Measurements from ENCODE around the gene CPNE4.

Gene CPNE4

DNA sequence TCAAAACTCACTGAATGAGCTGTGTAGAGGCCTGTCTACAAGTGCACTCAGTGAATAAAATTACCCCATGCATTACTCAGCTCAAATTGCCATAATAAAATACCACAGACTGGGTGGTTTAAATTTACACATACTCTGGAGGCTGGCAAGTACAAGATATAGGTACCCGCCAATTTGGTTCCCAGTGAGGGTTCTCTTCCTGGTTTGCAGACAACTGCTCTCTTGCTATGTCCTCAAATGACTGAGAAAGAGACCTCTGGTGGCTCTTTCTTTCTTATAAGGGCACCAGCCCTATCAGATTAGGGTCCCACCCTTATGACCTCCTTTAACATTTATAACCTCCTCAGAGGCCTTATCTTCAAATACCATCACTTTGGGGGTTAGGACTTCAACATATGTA lies 237.0 kb downstream of the CPNE4 start:
- DNase-seq (ENCODE audit: low read depth in 2 of 2), result no peak

DNA sequence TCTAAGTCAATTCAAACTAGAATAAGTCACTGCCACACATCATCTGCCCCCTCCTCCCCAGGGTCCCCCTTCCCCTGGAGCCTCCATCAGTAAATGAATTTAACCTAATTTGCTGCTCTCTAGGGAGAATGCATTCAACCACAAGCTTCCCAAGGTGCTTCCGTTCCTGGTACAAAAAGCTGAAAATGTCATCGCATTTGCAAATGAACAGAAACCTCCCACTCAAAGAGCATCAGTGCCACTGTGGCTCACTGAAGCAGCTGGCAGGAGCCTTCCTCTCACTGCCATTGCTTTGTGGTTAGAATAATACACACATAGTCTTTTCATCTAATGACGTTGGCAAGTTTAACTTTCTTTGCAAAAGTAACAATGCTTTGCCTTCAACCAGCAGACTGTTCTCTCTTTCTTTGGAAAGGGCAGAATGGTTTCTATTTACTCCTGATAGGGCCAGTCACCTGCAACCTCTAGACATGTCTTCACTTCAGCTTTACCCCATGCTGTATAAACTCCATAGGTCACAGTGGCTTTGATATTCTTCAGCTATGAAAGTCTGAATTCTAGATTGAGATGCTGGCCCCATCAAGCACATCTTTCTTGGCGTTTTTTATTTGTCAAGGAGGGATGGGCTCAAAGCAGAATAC lies 238.1 kb downstream of the CPNE4 start:
- no peak for DNase-seq (ENCODE audit: low read depth in 2 of 2)

DNA sequence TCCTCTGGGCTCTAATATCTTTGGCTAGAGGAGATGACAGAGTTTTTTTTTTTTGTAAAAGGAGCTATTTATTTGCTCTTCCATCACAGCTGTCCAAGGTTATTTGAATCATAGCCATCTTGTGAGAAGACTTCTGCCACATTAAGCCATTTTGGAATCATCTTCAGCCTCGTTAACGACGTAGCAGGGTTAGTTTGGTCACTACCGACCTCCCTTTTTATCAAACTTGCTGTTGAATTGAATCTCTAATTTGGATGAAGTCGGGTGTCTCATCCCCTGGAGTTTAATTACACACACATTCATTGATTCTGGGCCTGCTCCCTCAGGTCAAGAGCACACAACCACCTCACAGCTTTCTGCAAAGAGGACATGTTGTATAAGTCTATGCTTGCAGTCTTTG lies 238.7 kb downstream of the CPNE4 start:
- DNase-seq (ENCODE audit: low read depth in 2 of 2), result no peak

DNA sequence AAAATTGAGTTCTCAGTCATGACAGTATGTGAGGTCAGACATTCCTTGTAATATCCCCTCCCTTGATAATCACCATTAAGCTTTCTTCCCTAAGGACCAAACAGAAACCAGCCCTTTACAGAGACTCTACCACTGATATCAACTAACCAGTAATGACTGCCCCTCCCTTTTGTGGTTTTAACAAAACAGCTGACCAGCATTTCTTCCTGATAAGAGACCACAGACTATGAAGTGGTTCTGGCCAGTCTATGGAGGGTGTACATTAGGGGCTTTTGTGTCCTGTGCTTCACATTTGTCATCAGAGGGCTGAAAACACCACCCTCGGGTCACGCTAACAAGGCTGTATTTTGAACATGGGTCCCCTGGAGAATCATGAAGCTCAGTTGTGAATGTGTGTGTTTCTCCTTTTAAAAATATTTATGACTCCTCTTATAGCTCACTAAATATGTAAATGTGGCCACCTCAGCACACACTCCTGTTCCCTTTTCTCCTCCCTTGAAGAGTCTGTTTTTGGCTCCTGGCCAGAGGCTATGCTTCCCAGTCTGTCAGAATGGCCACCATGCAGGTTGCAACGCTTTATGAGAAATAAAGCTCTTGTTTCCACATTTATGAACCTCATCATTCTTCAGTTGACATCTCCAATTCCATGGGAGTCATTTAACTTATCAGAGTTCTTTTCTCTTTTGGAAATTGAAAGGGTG lies 239.3 kb downstream of the CPNE4 start:
- DNase-seq (ENCODE audit: low read depth in 2 of 2), result no peak

DNA sequence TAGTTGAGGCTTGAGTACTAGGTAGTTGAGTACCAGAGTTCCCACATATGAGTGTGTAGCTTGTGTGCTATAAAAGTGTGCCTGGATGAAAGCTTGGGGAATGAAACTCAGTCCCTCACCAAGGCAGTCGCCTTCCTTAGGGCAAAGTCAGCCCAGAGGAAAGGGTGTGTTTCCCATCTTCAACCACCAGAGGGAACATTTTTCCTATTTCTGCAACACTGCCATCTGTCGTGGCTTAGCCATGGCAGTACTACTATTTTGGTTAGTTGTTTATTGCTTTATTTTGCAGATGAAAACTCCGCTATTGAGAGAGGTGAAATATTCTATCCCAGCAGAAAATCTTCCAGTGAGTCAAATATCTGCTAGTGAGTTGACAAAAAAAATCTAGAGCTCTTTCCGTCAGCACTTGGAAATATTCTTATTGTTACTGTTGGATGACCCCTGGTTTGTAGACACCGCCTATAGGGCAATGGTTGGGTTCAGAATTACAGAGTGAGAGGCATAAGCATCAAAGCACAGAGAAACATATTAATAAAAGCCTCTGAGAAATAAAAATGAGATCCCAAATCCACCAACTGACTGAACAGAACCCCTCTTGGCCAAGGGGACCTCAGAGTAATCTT lies 239.9 kb downstream of the CPNE4 start:
- DNase-seq (ENCODE audit: low read depth in 2 of 2), result no peak

DNA sequence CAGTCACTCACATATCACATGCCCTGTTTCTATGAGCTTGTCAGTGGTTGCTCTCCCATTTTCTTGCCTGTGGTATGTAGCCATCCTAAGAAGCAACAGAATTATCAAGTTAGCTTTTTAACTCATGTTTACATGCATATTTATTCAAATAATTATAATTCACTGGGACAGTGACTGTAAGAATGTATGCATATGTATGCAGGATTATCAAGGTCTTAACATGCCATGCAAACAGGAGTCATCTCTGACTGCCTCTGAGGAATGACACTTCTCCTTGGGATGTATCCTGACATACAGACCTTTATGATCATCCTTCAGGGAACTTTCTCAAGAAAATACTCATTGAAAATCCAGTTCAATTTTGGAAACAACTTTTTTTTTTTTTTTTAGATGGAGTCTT lies 240.9 kb downstream of the CPNE4 start:
- no peak for DNase-seq (ENCODE audit: low read depth in 2 of 2)

DNA sequence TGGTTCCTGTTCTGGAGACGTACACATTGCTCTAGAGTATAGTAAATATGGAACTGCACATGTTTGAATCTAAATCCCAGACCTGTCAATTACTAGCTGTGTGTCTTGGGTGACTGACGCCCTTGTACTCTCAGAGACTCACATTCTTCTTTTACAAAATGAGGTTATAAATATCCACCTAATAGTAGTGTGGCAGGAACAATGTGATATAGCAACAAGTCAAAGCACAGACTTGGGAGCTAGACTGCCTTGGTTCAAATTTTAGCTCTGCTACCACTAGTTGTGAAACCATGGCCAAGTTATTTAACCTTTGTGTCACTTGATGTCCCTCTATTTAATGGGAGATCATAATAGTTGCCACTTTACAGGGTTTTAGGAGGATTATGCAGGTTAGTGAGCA lies 245.6 kb downstream of the CPNE4 start:
- no peak for DNase-seq (ENCODE audit: low read depth in 2 of 2)

DNA sequence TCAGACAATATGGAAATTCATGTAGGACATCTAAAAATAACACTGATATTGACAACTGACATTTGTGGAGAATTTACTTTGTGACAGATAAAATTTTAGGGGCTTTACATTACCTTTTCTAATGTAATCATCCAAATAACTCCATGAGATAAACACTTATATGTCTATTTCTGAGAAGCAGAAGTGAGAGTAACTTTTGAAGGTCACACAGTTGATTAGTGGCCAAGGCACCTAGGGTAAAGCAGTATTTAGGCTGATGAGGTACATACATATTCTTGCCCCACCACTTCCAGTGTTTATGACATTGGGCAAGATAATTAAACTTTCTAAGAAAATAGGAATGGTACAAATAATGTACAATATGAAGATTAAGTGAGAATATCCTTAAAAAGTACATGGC lies 248.4 kb downstream of the CPNE4 start:
- no peak for DNase-seq (ENCODE audit: low read depth in 2 of 2)

DNA sequence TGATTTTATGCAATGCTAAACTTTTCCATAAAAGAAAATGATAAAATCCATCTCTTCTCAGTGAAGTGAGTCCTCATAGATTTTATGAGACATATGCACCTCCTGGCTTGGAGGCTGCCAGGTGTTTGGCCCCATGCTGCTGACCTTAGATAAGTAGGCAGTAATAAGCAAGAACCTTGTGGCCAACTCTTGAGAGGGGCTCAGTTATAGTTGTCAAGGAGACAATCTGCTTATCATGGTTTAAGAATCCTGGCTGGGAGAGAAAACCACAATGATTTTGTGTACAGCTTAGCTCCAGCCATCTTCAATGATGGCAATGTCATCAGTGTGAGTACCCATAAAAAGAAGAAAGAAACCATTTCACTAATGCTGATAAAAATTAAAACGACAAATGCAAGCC lies 252.1 kb downstream of the CPNE4 start:
- DNase-seq (ENCODE audit: low read depth in 2 of 2), result no peak

DNA sequence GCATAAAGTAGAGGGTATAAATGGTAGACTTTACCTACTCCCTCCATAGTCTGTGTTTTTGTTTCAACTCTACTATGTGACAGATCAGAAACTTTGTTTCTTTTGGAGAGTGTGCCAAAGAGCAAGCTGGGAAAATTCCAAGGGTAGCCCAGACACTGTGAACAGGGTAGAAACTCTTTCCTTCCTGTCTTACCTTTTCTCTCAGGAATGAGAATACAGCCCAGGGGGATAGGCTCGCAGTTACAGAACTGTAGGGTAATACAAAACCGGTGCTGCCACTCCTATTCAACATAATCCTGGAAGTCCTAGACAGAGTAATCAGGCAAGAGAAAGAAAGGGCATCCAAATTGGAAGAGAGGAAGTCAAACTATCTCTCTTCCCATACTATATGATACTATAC lies 256.3 kb downstream of the CPNE4 start:
- DNase-seq (ENCODE audit: low read depth in 2 of 2), result no peak

DNA sequence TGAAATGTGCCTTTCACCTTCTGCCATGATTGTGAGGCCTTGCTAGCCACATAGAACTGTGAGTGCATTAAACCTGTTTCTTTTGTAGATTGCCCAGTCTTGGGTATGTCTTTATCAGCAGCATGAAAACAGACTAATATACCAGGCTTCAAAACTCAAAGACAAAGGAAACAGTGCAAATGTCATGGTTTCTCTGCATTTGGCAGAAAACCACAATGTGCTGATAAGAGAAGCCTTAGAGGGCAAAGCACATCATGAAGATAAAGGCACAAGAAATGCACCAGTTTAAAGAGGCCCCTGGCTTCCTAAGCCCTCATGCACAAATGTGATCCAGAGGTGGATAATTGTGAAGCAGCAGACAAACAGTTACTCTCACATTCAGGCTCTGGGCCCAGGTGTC lies 259.2 kb downstream of the CPNE4 start:
- no peak for DNase-seq (ENCODE audit: low read depth in 2 of 2)

DNA sequence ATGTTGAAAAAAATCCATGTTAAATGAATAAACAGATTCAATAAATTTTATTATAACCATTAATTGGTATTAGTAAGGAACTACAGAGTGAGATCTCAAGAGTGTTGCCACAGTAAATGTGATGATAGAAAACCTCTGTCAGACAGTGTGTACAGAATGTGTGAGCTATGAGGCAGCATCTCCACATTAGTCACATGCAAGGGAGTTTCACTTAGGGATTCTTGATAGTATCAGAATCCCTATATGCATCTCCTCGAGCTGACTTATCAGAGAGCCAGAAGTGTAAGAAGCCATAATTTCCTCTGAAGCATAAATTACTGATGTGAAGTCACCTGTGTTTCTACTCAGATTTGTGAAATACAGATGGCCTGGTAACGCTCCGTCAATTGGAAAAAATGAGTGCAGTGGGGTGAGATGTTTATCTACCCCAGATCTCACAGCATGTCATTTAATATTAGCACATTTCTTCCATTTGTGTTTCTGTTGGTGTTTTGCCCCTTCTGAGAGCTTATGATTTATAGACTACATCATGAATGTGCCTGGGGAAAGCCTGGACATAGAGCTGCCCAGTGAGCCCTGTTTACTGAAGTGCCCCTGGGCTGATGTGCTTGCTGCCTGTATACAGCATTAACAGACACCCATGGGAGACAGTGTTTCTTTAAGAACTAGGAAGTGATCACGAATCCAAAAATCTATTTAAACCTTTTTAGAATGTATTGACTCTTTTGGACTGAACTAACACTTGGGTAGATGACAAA lies 262.4 kb downstream of the CPNE4 start:
- DNase-seq (ENCODE audit: low read depth in 2 of 2), result no peak

DNA sequence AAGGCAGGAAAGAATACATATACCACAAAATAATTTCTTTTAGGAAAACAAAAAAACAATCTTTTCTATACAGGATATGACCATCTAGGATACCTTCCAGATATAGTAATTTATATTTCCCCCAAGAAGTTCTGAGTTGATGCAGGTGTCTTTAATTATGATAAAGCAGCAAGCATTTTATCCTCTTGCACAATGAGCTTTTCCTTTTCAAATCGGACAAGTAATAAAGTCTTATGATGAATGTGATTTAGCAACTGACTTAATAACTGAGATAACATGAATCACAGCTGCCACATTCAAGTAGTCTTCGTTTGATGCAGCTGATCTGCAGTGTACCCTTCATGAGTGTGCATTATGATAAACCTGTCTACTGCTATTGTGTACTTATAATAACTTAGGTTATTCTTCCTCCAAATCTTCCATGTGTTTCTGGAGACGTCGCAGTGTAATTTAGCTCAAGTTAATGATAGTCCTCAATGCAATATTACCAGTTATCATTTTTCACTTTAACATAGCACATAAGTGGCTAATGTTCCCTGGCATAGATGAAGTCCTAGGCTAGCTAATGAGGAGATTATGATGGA lies 271.7 kb downstream of the CPNE4 start:
- DNase-seq (ENCODE audit: low read depth in 2 of 2), result no peak

DNA sequence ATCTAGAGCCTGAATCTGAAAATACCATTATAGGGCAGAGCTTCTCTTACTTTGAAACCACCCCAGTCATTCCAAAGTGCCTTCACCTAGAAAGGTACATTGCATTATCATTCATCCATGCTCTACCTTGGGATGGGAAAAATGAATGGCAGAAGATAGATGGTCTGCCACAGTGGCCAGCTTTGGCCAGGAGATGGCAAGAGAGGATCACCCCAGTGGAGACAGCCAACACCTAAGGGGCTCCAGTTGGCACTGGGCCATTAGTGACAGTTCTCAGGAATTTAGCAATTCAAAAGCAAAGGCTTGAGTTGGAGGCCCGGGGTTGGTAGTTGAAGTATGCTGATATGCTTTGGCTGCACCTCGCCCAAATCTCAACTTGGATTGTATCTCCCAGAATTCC lies 278.4 kb downstream of the CPNE4 start:
- no peak for DNase-seq (ENCODE audit: low read depth in 2 of 2)

DNA sequence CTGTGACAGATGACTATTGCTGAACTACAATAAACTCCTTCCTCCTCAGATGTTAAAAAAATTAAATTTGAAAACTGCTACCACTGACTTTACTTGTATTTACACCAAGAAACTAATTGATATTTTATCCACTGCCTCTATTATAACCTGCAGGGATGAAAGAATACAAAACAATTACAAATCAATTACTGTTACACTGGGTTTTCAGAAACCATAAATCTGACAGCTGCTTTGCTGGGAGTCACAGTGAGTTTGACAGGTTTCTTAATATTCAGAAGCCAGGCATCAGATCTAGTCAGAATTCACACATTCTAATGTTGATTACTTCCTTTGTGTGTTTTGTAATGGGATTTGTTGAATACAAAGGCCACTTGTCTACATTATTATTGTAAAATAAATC lies 279.4 kb downstream of the CPNE4 start:
- no peak for DNase-seq (ENCODE audit: low read depth in 2 of 2)

DNA sequence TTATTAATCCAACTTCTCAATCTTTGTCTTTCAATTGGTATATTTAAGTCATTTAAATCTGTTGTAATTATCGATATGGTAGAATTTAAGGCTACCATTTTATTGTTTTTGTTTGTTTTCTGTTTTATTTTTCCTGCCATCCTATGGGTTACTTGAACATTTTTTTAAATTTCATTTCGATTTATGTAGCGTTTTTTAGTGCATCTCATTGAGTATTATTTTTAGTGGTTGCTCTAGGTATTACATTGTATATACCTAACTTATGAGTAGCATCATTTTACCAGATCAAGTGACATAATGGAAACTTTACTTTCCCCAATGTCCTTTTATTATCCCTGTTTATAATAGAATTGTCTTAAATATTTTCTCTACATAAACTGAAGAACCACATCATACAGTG lies 284.6 kb downstream of the CPNE4 start:
- DNase-seq (ENCODE audit: low read depth in 2 of 2), result no peak

DNA sequence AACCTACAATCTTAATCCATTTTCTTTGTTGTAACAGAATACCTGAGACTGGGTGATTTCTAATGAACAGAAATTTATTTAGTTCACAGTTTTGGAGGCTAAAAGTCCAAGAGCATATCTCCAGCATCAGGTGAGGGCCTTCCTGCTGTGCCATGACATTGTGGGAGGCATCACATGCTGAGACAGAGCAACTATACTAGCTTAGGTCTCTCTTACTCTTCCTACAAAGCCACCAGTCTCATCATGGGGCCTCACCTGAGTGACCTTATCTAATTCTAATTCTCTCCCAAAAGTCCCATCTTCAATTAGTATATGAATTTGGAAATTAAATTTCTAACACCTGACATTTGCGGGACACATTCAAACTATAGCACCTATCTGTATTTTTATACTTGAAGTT lies 285.0 kb downstream of the CPNE4 start:
- DNase-seq (ENCODE audit: low read depth in 2 of 2), result no peak

DNA sequence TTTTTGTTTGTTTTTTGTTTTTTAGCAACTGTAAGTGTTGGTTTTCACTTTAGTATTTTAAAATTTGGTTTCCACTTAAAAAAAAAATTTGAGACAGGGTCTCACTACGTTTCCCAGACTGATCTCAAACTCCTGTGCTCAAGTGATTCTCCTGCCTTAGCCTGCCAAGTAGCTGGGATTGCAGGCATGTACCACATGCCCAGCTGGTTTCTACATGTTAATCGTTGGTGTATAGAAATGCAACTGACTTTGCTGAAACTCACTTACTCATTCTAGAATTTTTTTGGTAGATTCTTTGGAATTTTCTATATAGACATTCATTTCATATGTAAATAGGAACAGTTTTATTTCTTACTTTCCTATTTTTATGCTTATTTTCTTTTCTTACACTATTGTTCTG lies 287.3 kb downstream of the CPNE4 start:
- DNase-seq (ENCODE audit: low read depth in 2 of 2), result no peak

DNA sequence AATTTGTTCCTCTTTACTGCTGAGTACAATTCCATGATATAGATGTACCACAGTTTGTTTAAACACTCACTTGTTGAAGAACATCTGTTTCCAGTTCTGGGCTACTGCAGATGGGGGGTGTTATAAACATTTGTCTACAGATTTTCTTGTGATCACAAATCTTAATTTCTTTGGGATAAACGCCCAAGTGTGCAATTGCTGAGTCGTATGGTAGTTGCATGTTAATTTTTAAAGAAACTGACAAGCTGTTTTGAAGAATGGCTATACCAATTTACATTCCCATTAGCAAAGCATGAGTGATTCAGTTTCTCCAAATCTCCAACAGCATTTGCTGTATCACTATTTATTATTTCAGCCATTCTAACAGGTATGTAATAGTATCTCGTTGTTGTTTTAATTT lies 290.0 kb downstream of the CPNE4 start:
- no peak for DNase-seq (ENCODE audit: low read depth in 2 of 2)

DNA sequence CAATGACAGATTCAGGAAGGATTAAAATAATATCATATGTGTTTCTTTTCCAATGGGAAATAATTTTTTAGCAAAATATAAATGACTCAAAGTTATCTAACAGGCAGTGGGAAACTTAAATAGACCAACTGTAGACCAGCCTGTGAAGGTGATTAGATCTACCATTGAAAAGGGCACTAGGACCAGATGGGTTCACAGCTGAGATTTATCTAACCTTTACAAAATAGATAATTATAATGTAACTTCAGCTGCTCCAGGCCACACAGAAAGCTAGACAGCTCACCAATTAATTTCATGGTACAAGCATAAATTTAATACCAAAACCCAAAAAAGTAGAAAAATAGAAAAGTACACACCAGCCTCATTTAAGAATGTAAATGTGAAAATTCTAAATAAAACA lies 291.7 kb downstream of the CPNE4 start:
- no peak for DNase-seq (ENCODE audit: low read depth in 2 of 2)

DNA sequence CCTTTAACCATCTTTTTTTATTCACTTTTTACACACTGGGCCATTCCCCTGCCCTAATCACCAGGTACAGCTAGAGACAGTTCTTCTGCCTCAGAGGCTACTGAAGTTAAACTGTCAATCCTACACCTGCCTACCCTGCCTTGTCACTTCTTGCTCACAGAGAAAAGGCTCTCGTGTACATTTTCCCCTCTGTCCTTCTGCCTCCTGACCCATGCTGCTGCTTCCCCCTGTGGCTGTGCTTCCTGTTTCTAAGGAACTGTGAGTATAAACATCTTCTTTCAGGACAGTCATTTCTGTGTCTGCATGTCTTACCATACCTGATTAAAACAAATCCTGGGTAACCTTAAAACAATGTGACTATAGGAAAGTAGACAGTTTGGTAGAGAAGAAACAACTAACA lies 295.6 kb downstream of the CPNE4 start:
- no peak for DNase-seq (ENCODE audit: low read depth in 2 of 2)

DNA sequence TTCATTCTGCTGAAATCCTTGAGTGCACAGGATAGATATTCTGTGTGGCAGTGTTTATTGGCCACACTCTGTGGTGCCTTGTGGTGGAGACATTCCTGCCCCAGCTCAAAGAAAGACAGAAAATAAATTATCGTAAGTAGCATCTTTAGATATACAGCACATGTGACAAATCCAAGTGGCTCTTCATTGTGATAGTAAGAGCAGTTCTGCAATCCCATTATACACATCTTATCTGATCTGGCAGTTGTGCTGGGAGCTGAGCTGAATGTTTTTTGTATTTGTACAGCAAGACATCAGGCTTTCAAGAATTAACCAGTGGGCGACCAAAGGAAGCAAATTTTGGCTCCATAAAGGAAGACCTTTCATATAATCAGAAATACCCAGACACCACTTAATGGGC lies 296.7 kb downstream of the CPNE4 start:
- DNase-seq (ENCODE audit: low read depth in 2 of 2), result no peak
